Liver (tissue), 9 donors: Measurements from ENCODE around the gene PISD. TPM values are rescaled to one million over a fixed set of nuclear protein-coding genes. Genes with fewer than 3 reads are reported as not detected.

ENCODE experiments used
- DNase-seq: peaks from one replicate; pipeline ENCODE4 v3.0.0-alpha.2; 2017; ENCODE audit warnings: low spot score
- H3K27ac ChIP-seq, 2 donors: one replicate each; pipeline ENCODE4 v1.7.0; 2013; ENCODE audit warnings: inconsistent platforms in 2 of 2, low read length in 2 of 2, control low read depth in 1 of 2, low read depth in 1 of 2, mild to moderate bottlenecking in 1 of 2
- H3K27me3 ChIP-seq, 4 donors: one replicate each; pipeline versions ENCODE4 v1.6.1 to v1.7.0; 2013; ENCODE audit warnings: low read length in 3 of 4, inconsistent platforms in 1 of 4, mild to moderate bottlenecking in 1 of 4, moderate library complexity in 1 of 4; ENCODE audit not compliant: control insufficient read depth in 4 of 4, insufficient read depth in 4 of 4
- H3K36me3 ChIP-seq, 4 donors: one replicate each; pipeline versions ENCODE4 v1.6.1 to v1.7.0; 2013; ENCODE audit warnings: low read length in 3 of 4, mild to moderate bottlenecking in 3 of 4, low read depth in 1 of 4, moderate library complexity in 1 of 4; ENCODE audit not compliant: control insufficient read depth in 4 of 4, insufficient read depth in 3 of 4
- H3K4me1 ChIP-seq, 4 donors: one replicate each; pipeline versions ENCODE4 v1.6.1 to v1.7.0; 2013; ENCODE audit warnings: low read length in 3 of 4, mild to moderate bottlenecking in 3 of 4, moderate library complexity in 1 of 4; ENCODE audit not compliant: control insufficient read depth in 4 of 4, insufficient read depth in 4 of 4
- H3K4me3 ChIP-seq, 3 donors: one replicate each; pipeline versions ENCODE4 v1.6.1 to v1.7.0; 2013; ENCODE audit warnings: low read length in 3 of 3, control low read depth in 1 of 3, low read depth in 1 of 3, mild to moderate bottlenecking in 1 of 3
- H3K9ac ChIP-seq, 2 donors: one replicate each; pipeline ENCODE4 v1.7.0; 2013; ENCODE audit warnings: low read length in 2 of 2, mild to moderate bottlenecking in 2 of 2, moderate library complexity in 2 of 2, control low read depth in 1 of 2, low read depth in 1 of 2
- H3K9me3 ChIP-seq, 4 donors: one replicate each; pipeline versions ENCODE4 v1.6.1 to v1.7.0; 2013; ENCODE audit warnings: low read length in 3 of 4; ENCODE audit not compliant: control insufficient read depth in 4 of 4
- EGR1 ChIP-seq, 2 donors: IDR thresholded peaks; 2 replicates each; pipeline ENCODE4 v1.6.1; 2016 to 2018; ENCODE audit warnings: antibody characterized with exemption in 2 of 2, low read depth in 2 of 2
- FOXA1 ChIP-seq: IDR thresholded peaks from 2 replicates; pipeline ENCODE4 v1.6.1; 2016; ENCODE audit warnings: antibody characterized with exemption
- FOXA2 ChIP-seq: IDR thresholded peaks from 2 replicates; pipeline ENCODE4 v1.6.1; 2016; ENCODE audit warnings: antibody characterized with exemption
- GABPA ChIP-seq, 2 donors: IDR thresholded peaks in 1 of 2; conservative IDR thresholded peaks in 1 of 2; 2 replicates each; pipeline ENCODE4 v1.6.1; 2016; ENCODE audit warnings: antibody characterized with exemption in 2 of 2, mild to moderate bottlenecking in 1 of 2, moderate library complexity in 1 of 2
- HNF4A ChIP-seq, 2 donors: conservative IDR thresholded peaks; 2 replicates each; pipeline ENCODE4 v1.6.1; 2016; ENCODE audit warnings: antibody characterized with exemption in 2 of 2, mild to moderate bottlenecking in 2 of 2
- HNF4G ChIP-seq: IDR thresholded peaks from 2 replicates; pipeline ENCODE4 v1.6.1; 2016; ENCODE audit warnings: antibody characterized with exemption
- JUND ChIP-seq, 2 donors: IDR thresholded peaks; 2 replicates each; pipeline ENCODE4 v1.6.1; 2016; ENCODE audit warnings: antibody characterized with exemption in 2 of 2
- NR2F2 ChIP-seq: IDR thresholded peaks from 2 replicates; pipeline ENCODE4 v1.6.1; 2016; ENCODE audit warnings: antibody characterized with exemption
- RAD21 ChIP-seq, 2 donors: IDR thresholded peaks; 2 replicates each; pipeline ENCODE4 v1.6.1; 2016; ENCODE audit warnings: antibody characterized with exemption in 2 of 2, mild to moderate bottlenecking in 2 of 2
- RXRA ChIP-seq, 2 donors: IDR thresholded peaks; 2 replicates each; pipeline ENCODE4 v1.6.1; 2017 to 2018; ENCODE audit warnings: antibody characterized with exemption in 2 of 2, mild to moderate bottlenecking in 1 of 2
- SP1 ChIP-seq: IDR thresholded peaks from 2 replicates; pipeline ENCODE4 v1.6.1; 2018; ENCODE audit warnings: antibody characterized with exemption, mild to moderate bottlenecking
- TAF1 ChIP-seq: conservative IDR thresholded peaks from 2 replicates; pipeline ENCODE4 v1.6.1; 2016; ENCODE audit warnings: antibody characterized with exemption, mild to moderate bottlenecking
- YY1 ChIP-seq: IDR thresholded peaks from 2 replicates; pipeline ENCODE4 v1.6.1; 2016; ENCODE audit warnings: antibody characterized with exemption, mild to moderate bottlenecking
- WGBS: extraction: QIAGEN DNeasy Blood & Tissue Kit; methylation state at CpG from one replicate; pipeline ENCODE4 v1.1.7; 2013; 5-methylcytosine and 5-hydroxymethylcytosine counted together
- polyA plus RNA-seq, 2 donors: library from polyadenylated mRNA; stranded (reverse) in 1 of 2; unstranded in 1 of 2; fragments of 200-250 nt in 1 of 2; fragments of >200 nt in 1 of 2; fragmentation: Nextera tagmentation in 1 of 2; extraction: Ambion mirVana in 1 of 2; gene quantifications; one replicate each; pipeline versions ENCODE4 v1.2.1 to v1.2.3, GENCODE V29; 2013 to 2015
- total RNA-seq, 2 donors: library from RNA; depleted of rRNA; stranded (reverse); fragments of >200 nt; gene quantifications; one replicate each; pipeline ENCODE4 v1.2.3, GENCODE V29; 2014
- TF ChIP-seq, protein P1 (sequence below): IDR thresholded peaks from 2 replicates; pipeline ENCODE4 v1.6.1; 2016; ENCODE audit warnings: antibody characterized with exemption
- TF ChIP-seq, protein P2 (sequence below): fragments of 150-350 bp; IDR thresholded peaks from 2 replicates; pipeline ENCODE4 v1.5.1; 2017; ENCODE audit warnings: improper control_type of control experiment, low read depth, low read length; ENCODE audit not compliant: missing input control
- TF ChIP-seq, protein P3 (sequence below): IDR thresholded peaks from 2 replicates; pipeline ENCODE4 v1.6.1; 2016; ENCODE audit warnings: antibody characterized with exemption
- TF ChIP-seq, protein P4 (sequence below): IDR thresholded peaks from 2 replicates; pipeline ENCODE4 v1.6.1; 2016; ENCODE audit warnings: antibody characterized with exemption, mild to moderate bottlenecking
- TF ChIP-seq, protein P5 (sequence below): IDR thresholded peaks from 2 replicates; pipeline ENCODE4 v1.6.1; 2016; ENCODE audit warnings: antibody characterized with exemption
- donor health status: healthy.
- donor health status: healthy.
- donor health status: healthy.
- donor health status: healthy.
- donor health status: healthy.

The PISD gene
- total and polyA plus RNA-seq, 4 donors: 14.7 to 28.3 (median 20.4) TPM

DNA sequence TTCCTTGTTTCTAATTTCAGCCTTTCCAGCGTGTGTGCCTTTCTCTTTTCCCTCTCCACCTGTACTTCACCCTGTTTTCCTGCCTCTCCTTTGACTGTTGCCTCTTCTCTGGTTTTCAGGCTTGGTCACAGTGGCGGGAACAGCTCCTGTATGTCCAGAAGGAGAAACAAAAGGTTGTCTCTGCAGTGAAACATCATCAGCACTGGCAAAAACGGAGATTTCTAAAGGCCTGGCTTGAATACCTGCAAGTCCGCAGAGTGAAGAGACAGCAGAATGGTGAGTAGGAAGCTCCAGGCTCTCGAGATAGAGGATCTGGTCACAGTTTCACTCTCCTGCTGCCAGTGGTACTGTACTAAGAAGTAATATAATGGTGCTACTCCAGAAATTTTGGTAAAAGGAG is 89.1 kb downstream of the PISD start:
- no peak overlapping the region for H3K9ac ChIP-seq
- H3K9me3 ChIP-seq: no peaks in the 10 kb centered on the region
- no peak for DNase-seq
- no peaks in the 10 kb centered on the region for H3K27me3 ChIP-seq
- no peak for TF ChIP-seq RXRA (IDR thresholded peaks at IDR 0.05)
- no peak for TF ChIP-seq YY1
- no peak for TF ChIP-seq FOXA2
- TF ChIP-seq, protein P1, sequence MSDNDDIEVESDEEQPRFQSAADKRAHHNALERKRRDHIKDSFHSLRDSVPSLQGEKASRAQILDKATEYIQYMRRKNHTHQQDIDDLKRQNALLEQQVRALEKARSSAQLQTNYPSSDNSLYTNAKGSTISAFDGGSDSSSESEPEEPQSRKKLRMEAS: no peak
- TF ChIP-seq, protein P2, sequence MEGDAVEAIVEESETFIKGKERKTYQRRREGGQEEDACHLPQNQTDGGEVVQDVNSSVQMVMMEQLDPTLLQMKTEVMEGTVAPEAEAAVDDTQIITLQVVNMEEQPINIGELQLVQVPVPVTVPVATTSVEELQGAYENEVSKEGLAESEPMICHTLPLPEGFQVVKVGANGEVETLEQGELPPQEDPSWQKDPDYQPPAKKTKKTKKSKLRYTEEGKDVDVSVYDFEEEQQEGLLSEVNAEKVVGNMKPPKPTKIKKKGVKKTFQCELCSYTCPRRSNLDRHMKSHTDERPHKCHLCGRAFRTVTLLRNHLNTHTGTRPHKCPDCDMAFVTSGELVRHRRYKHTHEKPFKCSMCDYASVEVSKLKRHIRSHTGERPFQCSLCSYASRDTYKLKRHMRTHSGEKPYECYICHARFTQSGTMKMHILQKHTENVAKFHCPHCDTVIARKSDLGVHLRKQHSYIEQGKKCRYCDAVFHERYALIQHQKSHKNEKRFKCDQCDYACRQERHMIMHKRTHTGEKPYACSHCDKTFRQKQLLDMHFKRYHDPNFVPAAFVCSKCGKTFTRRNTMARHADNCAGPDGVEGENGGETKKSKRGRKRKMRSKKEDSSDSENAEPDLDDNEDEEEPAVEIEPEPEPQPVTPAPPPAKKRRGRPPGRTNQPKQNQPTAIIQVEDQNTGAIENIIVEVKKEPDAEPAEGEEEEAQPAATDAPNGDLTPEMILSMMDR: no peak
- no peak for TF ChIP-seq HNF4A (conservative IDR thresholded peaks at IDR 0.05)
- no peak for TF ChIP-seq GABPA (IDR thresholded peaks at IDR 0.05 in 1 of 2, conservative IDR thresholded peaks at IDR 0.05 in 1 of 2)
- TF ChIP-seq NR2F2: no peak
- no peak for TF ChIP-seq EGR1 (IDR thresholded peaks at IDR 0.05; ENCODE audit: low read depth in 2 of 2)
- TF ChIP-seq FOXA1: no peak
- TF ChIP-seq SP1: no peak
- TF ChIP-seq RAD21 (IDR thresholded peaks at IDR 0.05): no peak
- no peak for TF ChIP-seq JUND (IDR thresholded peaks at IDR 0.05)
- no peak for TF ChIP-seq TAF1
- TF ChIP-seq HNF4G: no peak
- TF ChIP-seq, protein P3, sequence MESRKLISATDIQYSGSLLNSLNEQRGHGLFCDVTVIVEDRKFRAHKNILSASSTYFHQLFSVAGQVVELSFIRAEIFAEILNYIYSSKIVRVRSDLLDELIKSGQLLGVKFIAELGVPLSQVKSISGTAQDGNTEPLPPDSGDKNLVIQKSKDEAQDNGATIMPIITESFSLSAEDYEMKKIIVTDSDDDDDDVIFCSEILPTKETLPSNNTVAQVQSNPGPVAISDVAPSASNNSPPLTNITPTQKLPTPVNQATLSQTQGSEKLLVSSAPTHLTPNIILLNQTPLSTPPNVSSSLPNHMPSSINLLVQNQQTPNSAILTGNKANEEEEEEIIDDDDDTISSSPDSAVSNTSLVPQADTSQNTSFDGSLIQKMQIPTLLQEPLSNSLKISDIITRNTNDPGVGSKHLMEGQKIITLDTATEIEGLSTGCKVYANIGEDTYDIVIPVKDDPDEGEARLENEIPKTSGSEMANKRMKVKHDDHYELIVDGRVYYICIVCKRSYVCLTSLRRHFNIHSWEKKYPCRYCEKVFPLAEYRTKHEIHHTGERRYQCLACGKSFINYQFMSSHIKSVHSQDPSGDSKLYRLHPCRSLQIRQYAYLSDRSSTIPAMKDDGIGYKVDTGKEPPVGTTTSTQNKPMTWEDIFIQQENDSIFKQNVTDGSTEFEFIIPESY: no peak
- TF ChIP-seq, protein P4, sequence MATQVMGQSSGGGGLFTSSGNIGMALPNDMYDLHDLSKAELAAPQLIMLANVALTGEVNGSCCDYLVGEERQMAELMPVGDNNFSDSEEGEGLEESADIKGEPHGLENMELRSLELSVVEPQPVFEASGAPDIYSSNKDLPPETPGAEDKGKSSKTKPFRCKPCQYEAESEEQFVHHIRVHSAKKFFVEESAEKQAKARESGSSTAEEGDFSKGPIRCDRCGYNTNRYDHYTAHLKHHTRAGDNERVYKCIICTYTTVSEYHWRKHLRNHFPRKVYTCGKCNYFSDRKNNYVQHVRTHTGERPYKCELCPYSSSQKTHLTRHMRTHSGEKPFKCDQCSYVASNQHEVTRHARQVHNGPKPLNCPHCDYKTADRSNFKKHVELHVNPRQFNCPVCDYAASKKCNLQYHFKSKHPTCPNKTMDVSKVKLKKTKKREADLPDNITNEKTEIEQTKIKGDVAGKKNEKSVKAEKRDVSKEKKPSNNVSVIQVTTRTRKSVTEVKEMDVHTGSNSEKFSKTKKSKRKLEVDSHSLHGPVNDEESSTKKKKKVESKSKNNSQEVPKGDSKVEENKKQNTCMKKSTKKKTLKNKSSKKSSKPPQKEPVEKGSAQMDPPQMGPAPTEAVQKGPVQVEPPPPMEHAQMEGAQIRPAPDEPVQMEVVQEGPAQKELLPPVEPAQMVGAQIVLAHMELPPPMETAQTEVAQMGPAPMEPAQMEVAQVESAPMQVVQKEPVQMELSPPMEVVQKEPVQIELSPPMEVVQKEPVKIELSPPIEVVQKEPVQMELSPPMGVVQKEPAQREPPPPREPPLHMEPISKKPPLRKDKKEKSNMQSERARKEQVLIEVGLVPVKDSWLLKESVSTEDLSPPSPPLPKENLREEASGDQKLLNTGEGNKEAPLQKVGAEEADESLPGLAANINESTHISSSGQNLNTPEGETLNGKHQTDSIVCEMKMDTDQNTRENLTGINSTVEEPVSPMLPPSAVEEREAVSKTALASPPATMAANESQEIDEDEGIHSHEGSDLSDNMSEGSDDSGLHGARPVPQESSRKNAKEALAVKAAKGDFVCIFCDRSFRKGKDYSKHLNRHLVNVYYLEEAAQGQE: no peak
- WGBS: 93% methylated on average over 5 of the region's 5 CpGs
- H3K4me1 ChIP-seq: no peaks in the 10 kb centered on the region
- no peak overlapping the region for H3K4me3 ChIP-seq
- no peak overlapping the region for H3K27ac ChIP-seq
- H3K36me3 ChIP-seq: peaks cover 0 to 4% (median 3%) of the 10 kb centered on the region in 4 donors

DNA sequence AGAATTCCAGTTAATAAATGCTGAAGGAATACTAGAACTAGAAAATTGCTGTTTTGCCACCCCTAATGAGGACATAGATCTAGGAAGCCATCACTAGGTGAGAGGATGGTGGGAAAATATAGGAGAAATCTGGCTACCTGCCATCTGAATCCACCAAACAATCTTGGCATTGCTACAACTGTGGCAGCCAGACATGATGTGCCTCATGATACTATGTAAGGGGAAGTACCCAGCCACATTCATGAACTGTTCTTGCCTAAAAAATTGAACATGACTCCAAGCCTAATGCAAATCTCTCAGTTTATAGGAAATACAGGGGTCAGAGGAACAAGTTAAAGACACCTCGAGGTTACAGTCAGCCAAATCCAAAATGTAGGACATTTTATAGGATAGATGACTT is 92.9 kb downstream of the PISD start:
- Histone ChIP-seq H3K27me3 (no peaks in the 10 kb centered on the region), H3K4me3 (no peak overlapping the region), H3K9ac (no peak overlapping the region), H3K4me1 (no peaks in the 10 kb centered on the region), H3K36me3 (peaks cover 0 to 3% (median 2%) of the 10 kb centered on the region in 4 donors), H3K9me3 (no peaks in the 10 kb centered on the region), H3K27ac (no peak overlapping the region)
- WGBS: 92% methylated on average over 1 of the region's 1 CpG
- no peak for DNase-seq
- TF ChIP-seq, protein P2: no peak
- TF ChIP-seq FOXA1 (no peak), EGR1 (IDR thresholded peaks at IDR 0.05; ENCODE audit: low read depth in 2 of 2) (no peak), NR2F2 (no peak), YY1 (no peak), TAF1 (no peak), JUND (IDR thresholded peaks at IDR 0.05) (no peak), SP1 (no peak), HNF4G (no peak)
- TF ChIP-seq, protein P1: no peak
- TF ChIP-seq, protein P4: no peak
- TF ChIP-seq, protein P5, sequence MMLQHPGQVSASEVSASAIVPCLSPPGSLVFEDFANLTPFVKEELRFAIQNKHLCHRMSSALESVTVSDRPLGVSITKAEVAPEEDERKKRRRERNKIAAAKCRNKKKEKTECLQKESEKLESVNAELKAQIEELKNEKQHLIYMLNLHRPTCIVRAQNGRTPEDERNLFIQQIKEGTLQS: no peak
